HepG2 (cell line): ENCODE results near the gene C14orf180. TPM values are rescaled to one million over a fixed set of nuclear protein-coding genes. Genes with fewer than 3 reads are reported as not detected.

ENCODE experiments used
- ATAC-seq: fragments of 200-7000 bp; cut with Tn5 transposase; 3 replicates; pipeline ENCODE4 v1.9.1; 2020; ENCODE audit warnings: mild to moderate bottlenecking, moderate library complexity
- BruUV-seq: library from RNA; stranded (reverse); fragments of 400-500 nt; replicated peaks from 2 replicates; lab custom pipeline; 2021; lab: Mats Ljungman, UMichigan
- CTCF ChIA-PET: fragments of 300-600 bp; formaldehyde crosslinking; extraction: SDS; loops from one replicate; lab custom pipeline; 2021; ENCODE audit warnings: low total read pairs, inconsistent platforms, low intra/inter-chr PET ratio; lab: Yijun Ruan, JAX
- POLR2A ChIA-PET: fragments of 350-600 bp; sonication (Branson Sonifier 250); formaldehyde crosslinking; loops from one replicate; lab custom pipeline; 2020; ENCODE audit warnings: antibody characterized with exemption, inconsistent platforms; lab: Yijun Ruan, JAX
- DNase-seq: peaks from one replicate; pipeline ENCODE4 v3.0.0-alpha.2; 2015; ENCODE audit warnings: low spot score
- FAIRE-seq: peaks from 3 replicates; lab custom pipeline; 2011; peaks lifted over from hg19 to GRCh38; lab: Jason Lieb, UNC
- H2AFZ ChIP-seq: one replicate; pipeline ENCODE4 v1.6.1; 2011; ENCODE audit warnings: low read length, inconsistent platforms
- H3K27ac ChIP-seq: fragments of 300-600 bp; 3 replicates; pipeline ENCODE4 v1.8.0; 2011; ENCODE audit warnings: mixed run types, mild to moderate bottlenecking, mixed read lengths, low read length, inconsistent platforms; ENCODE audit not compliant: insufficient read depth; ENCODE audit errors: extremely low read length
- H3K27me3 ChIP-seq, 2 experiments: fragments of 200-600 bp in 1 of 2; 2 replicates in 1 of 2; 3 replicates in 1 of 2; pipeline versions ENCODE4 v1.6.0 to v1.8.0; 2011; ENCODE audit warnings: low read length in 2 of 2, mild to moderate bottlenecking in 2 of 2, moderate library complexity in 2 of 2, inconsistent platforms in 1 of 2; ENCODE audit not compliant: insufficient read depth in 2 of 2, control insufficient read depth in 1 of 2
- H3K36me3 ChIP-seq, 2 experiments: fragments of 200-600 bp in 1 of 2; replicated peaks in 1 of 2; 2 replicates in 1 of 2; 3 replicates in 1 of 2; pipeline versions ENCODE4 v1.5.1 to v1.8.0; 2011; ENCODE audit warnings: low read length in 2 of 2, inconsistent platforms in 1 of 2; ENCODE audit not compliant: insufficient read depth in 2 of 2, control insufficient read depth in 1 of 2
- H3K4me1 ChIP-seq: 2 replicates; pipeline ENCODE4 v1.5.1; 2012; ENCODE audit warnings: low read length, inconsistent platforms; ENCODE audit not compliant: insufficient read depth
- H3K4me2 ChIP-seq: 2 replicates; pipeline ENCODE4 v1.6.0; 2011; ENCODE audit warnings: low read depth, low read length, inconsistent platforms
- H3K4me3 ChIP-seq, 3 experiments: fragments of 200-600 bp in 1 of 3; sonication (generic), shearing (Covaris generic) in 1 of 3; replicated peaks in 1 of 3; 2 replicates each; pipeline ENCODE4 v1.5.1; 2011 to 2016; ENCODE audit warnings: low read length in 3 of 3, inconsistent platforms in 2 of 3, low read depth in 2 of 3, mild to moderate bottlenecking in 2 of 3, control low read depth in 1 of 3, mixed read lengths in 1 of 3; ENCODE audit not compliant: insufficient read depth in 1 of 3
- H3K79me2 ChIP-seq: one replicate; pipeline ENCODE4 v1.6.1; 2011; ENCODE audit warnings: low read length, inconsistent platforms; ENCODE audit not compliant: insufficient read depth
- H3K9ac ChIP-seq: 2 replicates; pipeline ENCODE4 v1.6.0; 2011; ENCODE audit warnings: mild to moderate bottlenecking, low read depth, low read length, inconsistent platforms; ENCODE audit not compliant: insufficient read depth
- H3K9me3 ChIP-seq: 2 replicates; pipeline ENCODE4 v1.5.1; 2012; ENCODE audit warnings: mild to moderate bottlenecking, low read length
- H4K20me1 ChIP-seq: 2 replicates; pipeline ENCODE4 v1.6.0; 2011; ENCODE audit warnings: inconsistent platforms, mild to moderate bottlenecking, low read length, moderate library complexity; ENCODE audit not compliant: insufficient read depth
- DPF2 ChIP-seq: sonication (generic); formaldehyde crosslinking; IDR thresholded peaks from 2 replicates; pipeline ENCODE4 v1.4.0; 2020; ENCODE audit warnings: mild to moderate bottlenecking, low read depth, missing genetic modification reagents, borderline replicate concordance
- IKZF1 ChIP-seq: fragments of 450-650 bp; IDR thresholded peaks from 2 replicates; pipeline ENCODE4 v1.7.1; 2016
- KIAA2018 ChIP-seq: sonication (generic); formaldehyde crosslinking; IDR thresholded peaks from 2 replicates; pipeline ENCODE4 v1.5.0; 2020; ENCODE audit warnings: mild to moderate bottlenecking, missing genetic modification reagents, borderline replicate concordance
- PAX8 ChIP-seq: sonication (generic); formaldehyde crosslinking; IDR thresholded peaks from 2 replicates; pipeline ENCODE4 v1.8.0; 2022; ENCODE audit warnings: mild to moderate bottlenecking, missing genetic modification reagents, borderline replicate concordance
- PHB2 ChIP-seq: fragments of 450-650 bp; IDR thresholded peaks from 2 replicates; pipeline ENCODE4 v1.6.1; 2018; ENCODE audit not compliant: partially characterized antibody
- SALL2 ChIP-seq: sonication (generic); formaldehyde crosslinking; IDR thresholded peaks from 2 replicates; pipeline ENCODE4 v1.8.1; 2023; ENCODE audit warnings: mild to moderate bottlenecking, missing genetic modification reagents, inconsistent platforms
- TBP ChIP-seq: sonication (generic); formaldehyde crosslinking; IDR thresholded peaks from 2 replicates; pipeline ENCODE4 v1.5.0; 2020; ENCODE audit warnings: missing genetic modification reagents
- THAP11 ChIP-seq: IDR thresholded peaks from 2 replicates; pipeline ENCODE4 v1.6.1; 2016; ENCODE audit warnings: missing biosample characterization, missing genetic modification reagents
- ZMAT3 ChIP-seq: sonication (generic); formaldehyde crosslinking; conservative IDR thresholded peaks from 2 replicates; pipeline ENCODE4 v1.7.0; 2021; ENCODE audit warnings: missing genetic modification reagents
- ZNF207 ChIP-seq: fragments of 450-650 bp; IDR thresholded peaks from 2 replicates; pipeline ENCODE4 v1.6.1; 2016; ENCODE audit warnings: antibody characterized with exemption, borderline replicate concordance
- ZNF234 ChIP-seq: sonication (generic); formaldehyde crosslinking; conservative IDR thresholded peaks from 2 replicates; pipeline ENCODE4 v1.5.1; 2020; ENCODE audit warnings: mild to moderate bottlenecking, missing genetic modification reagents
- ZNF547 ChIP-seq: sonication (generic); formaldehyde crosslinking; IDR thresholded peaks from 2 replicates; pipeline ENCODE4 v1.5.1; 2020; ENCODE audit warnings: mild to moderate bottlenecking, missing genetic modification reagents
- ZNF597 ChIP-seq: sonication (generic); formaldehyde crosslinking; IDR thresholded peaks from 2 replicates; pipeline ENCODE4 v1.5.0; 2020; ENCODE audit warnings: missing genetic modification reagents
- ZNF800 ChIP-seq: sonication (generic); formaldehyde crosslinking; IDR thresholded peaks from 2 replicates; pipeline ENCODE4 v1.4.0; 2020; ENCODE audit warnings: missing genetic modification reagents
- WGBS: methylation state at CpG from one replicate; pipeline ENCODE4 v1.1.6; 2017; ENCODE audit warnings: low lambda C conversion rate; 5-methylcytosine and 5-hydroxymethylcytosine counted together
- in situ Hi-C: cut with HindIII; loops from 2 replicates; pipeline ENCODE4 v1.10.0; 2017; ENCODE audit warnings: low pct_unique_long_range_greater_than_20kb; ENCODE audit not compliant: extremely low pct_ligation_motif_present
- intact Hi-C: fragments of 100-400 bp; cut with micrococcal nuclease; formaldehyde crosslinking; loops from one replicate; pipeline ENCODE4 v1.10.0; 2022; ENCODE audit not compliant: unreplicated experiment
- polyA plus RNA-seq, 8 experiments: library from polyadenylated mRNA; depleted of rRNA in 3 of 8; stranded (reverse) in 7 of 8; unstranded in 1 of 8; fragments of >200 nt; fragmentation: Illumina TruSeq in 4 of 8; extraction: Trizol in 4 of 8; gene quantifications; 2 replicates each; pipeline versions ENCODE4 v1.2.1 to v1.2.3, GENCODE V29; 2011 to 2016; ENCODE audit warnings: low read depth in 4 of 8, missing spikeins in 1 of 8, mixed read lengths in 1 of 8; ENCODE audit not compliant: insufficient read depth in 1 of 8
- total RNA-seq, 5 experiments: library from RNA; depleted of rRNA; stranded (reverse); fragments of >200 nt; fragmentation: Illumina TruSeq; extraction: Trizol; gene quantifications; 2 replicates each; pipeline ENCODE4 v1.2.3, GENCODE V29; 2016; ENCODE audit warnings: low read depth in 1 of 5

C14orf180 gene
- total and polyA plus RNA-seq, 2 of the 13 experiments (the other 11 are each of a cell fraction or from before 2014, with no cell fraction given): not detected

- TF ChIP-seq DPF2 (no peak), THAP11 (CRISPR knock-in tag) (no peak), ZNF207 (no peak), PAX8 (no peak), KIAA2018 (CRISPR knock-in tag) (no peak), ZNF547 (CRISPR knock-in tag) (no peak), TBP (no peak), ZNF597 (no peak), SALL2 (CRISPR knock-in tag) (no peak), IKZF1 (no peak), ZNF234 (CRISPR knock-in tag) (no peak), PHB2 (no peak), ZNF800 (CRISPR knock-in tag) (no peak), ZMAT3 (no peak)
- Histone ChIP-seq H3K4me3 (no peak overlapping the region), H3K4me1 (no peaks in the 10 kb centered on the region), H3K36me3 (no peaks in the 10 kb centered on the region), H4K20me1 (no peaks in the 10 kb centered on the region), H3K9ac (no peak overlapping the region), H3K4me2 (no peak overlapping the region), H3K9me3 (no peaks in the 10 kb centered on the region), H2AFZ (no peak overlapping the region), H3K27me3 (peaks cover 17 to 83% of the 10 kb centered on the region in 2 experiments), H3K79me2 (no peaks in the 10 kb centered on the region), H3K27ac (no peak overlapping the region)
- FAIRE-seq (no peak), DNase-seq (no peak), ATAC-seq (no peak)
- 58% methylated on average over 4 of the region's 17 CpGs for WGBS
- no TSS peak for BruUV-seq
- intact Hi-C loops: no loop called here
- CTCF ChIA-PET: no interaction called here
- in situ Hi-C loops: loop anchor here (5.0 kb wide), 1 partner anchor 424 kb away; the partner anchor contains the start of gene KIF26A
- POLR2A ChIA-PET: no interaction called here
These were observed 18.4 kb upstream of the C14orf180 start for GRCh38 chr14:104561124-104561557.
